GM12878 (cell line): ENCODE results near the gene ZNF214. TPM values are rescaled to one million over a fixed set of nuclear protein-coding genes. Genes with fewer than 3 reads are reported as not detected.

ENCODE experiments used
- BHLHE40 ChIP-seq, 2 experiments: fragments of 450-650 bp in 1 of 2; IDR thresholded peaks; 2 replicates each; pipeline ENCODE4 v1.6.1; 2011 to 2017; ENCODE audit warnings: low read depth in 2 of 2, borderline replicate concordance in 1 of 2, improper control_type of control experiment in 1 of 2, low read length in 1 of 2, mild to moderate bottlenecking in 1 of 2
- CBX3 ChIP-seq: fragments of 200-600 bp; sonication (generic); IDR thresholded peaks from 2 replicates; pipeline ENCODE4 v1.6.1; 2016; ENCODE audit warnings: low read depth, borderline replicate concordance
- RUNX3 ChIP-seq: IDR thresholded peaks from 2 replicates; pipeline ENCODE4 v1.6.1; 2012; ENCODE audit warnings: low read length, inconsistent platforms
- SIN3A ChIP-seq: IDR thresholded peaks from 2 replicates; pipeline ENCODE4 v1.6.1; 2012; ENCODE audit warnings: low read depth, low read length, improper control_type of control experiment
- ZNF687 ChIP-seq: fragments of 450-650 bp; IDR thresholded peaks from 2 replicates; pipeline ENCODE4 v1.6.1; 2017; ENCODE audit warnings: mild to moderate bottlenecking, moderate library complexity
- polyA plus RNA-seq, 11 experiments: library from polyadenylated mRNA; depleted of rRNA in 4 of 11; unstranded in 6 of 11; stranded (reverse) in 5 of 11; fragments of >200 nt; fragmentation: Nextera tagmentation in 4 of 11; fragmentation: Illumina TruSeq in 1 of 11; extraction: Ambion mirVana in 4 of 11; extraction: Trizol in 1 of 11; gene quantifications; 1 replicate in 1 of 11; 2 replicates in 10 of 11; pipeline versions ENCODE4 v1.2.1 to v1.2.3, GENCODE V29; 2011 to 2016; ENCODE audit warnings: inconsistent platforms in 2 of 11, missing spikeins in 2 of 11, low read depth in 1 of 11
- total RNA-seq, 4 experiments: library from RNA; depleted of rRNA in 3 of 4; stranded (reverse); fragments of >200 nt in 3 of 4; fragmentation: Illumina TruSeq in 1 of 4; extraction: Trizol in 1 of 4; gene quantifications; 2 replicates each; pipeline versions ENCODE4 v1.2.1 to v1.2.3, GENCODE V29; 2013 to 2021
- TF ChIP-seq, protein P1 (sequence below): fragments of 450-650 bp; formaldehyde crosslinking; IDR thresholded peaks from 2 replicates; pipeline ENCODE4 v1.5.0; 2022; ENCODE audit warnings: mild to moderate bottlenecking, missing genetic modification characterization

Gene ZNF214
- total and polyA plus RNA-seq, 10 of the 15 experiments (the other 5 are each of a cell fraction or from before 2014, with no cell fraction given) = 0.18 TPM; not detected in 9

DNA sequence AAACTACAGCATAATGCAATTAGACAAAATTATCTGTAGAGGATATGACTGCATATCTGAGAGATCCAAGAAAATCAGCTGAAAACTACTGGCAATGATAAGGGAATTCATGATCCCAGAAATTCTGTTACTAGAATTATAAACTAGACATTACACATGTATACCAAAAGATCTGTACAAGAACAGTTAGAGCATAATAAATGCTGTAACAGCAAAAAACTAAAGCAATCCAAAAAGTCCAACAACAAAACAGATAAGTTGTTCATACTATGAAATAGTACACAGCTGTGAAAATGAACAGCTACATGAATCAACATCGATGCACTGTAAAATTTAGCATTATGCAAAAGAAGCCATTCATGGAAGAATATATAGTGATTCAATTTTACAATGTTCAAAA lies 6.0 kb downstream of the ZNF214 start (continued):
- no peak for TF ChIP-seq ZNF687
- no peak for TF ChIP-seq CBX3
- no peak for TF ChIP-seq BHLHE40 (IDR thresholded peaks at IDR 0.05; ENCODE audit: borderline replicate concordance in 1 of 2, low read depth in 2 of 2, low read length in 1 of 2)
- TF ChIP-seq SIN3A = no peak
- TF ChIP-seq, protein P1, sequence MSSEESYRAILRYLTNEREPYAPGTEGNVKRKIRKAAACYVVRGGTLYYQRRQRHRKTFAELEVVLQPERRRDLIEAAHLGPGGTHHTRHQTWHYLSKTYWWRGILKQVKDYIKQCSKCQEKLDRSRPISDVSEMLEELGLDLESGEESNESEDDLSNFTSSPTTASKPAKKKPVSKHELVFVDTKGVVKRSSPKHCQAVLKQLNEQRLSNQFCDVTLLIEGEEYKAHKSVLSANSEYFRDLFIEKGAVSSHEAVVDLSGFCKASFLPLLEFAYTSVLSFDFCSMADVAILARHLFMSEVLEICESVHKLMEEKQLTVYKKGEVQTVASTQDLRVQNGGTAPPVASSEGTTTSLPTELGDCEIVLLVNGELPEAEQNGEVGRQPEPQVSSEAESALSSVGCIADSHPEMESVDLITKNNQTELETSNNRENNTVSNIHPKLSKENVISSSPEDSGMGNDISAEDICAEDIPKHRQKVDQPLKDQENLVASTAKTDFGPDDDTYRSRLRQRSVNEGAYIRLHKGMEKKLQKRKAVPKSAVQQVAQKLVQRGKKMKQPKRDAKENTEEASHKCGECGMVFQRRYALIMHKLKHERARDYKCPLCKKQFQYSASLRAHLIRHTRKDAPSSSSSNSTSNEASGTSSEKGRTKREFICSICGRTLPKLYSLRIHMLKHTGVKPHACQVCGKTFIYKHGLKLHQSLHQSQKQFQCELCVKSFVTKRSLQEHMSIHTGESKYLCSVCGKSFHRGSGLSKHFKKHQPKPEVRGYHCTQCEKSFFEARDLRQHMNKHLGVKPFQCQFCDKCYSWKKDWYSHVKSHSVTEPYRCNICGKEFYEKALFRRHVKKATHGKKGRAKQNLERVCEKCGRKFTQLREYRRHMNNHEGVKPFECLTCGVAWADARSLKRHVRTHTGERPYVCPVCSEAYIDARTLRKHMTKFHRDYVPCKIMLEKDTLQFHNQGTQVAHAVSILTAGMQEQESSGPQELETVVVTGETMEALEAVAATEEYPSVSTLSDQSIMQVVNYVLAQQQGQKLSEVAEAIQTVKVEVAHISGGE (CRISPR knock-in tag) = no peak
- no peak for TF ChIP-seq RUNX3
